ENCODE data around the gene RTP1. TPM values are rescaled to one million over a fixed set of nuclear protein-coding genes. Genes with fewer than 3 reads are reported as not detected.
A peak's percentile ranks its signal among the peaks of the same experiment; 100 is the strongest.

The RTP1 gene
- total and polyA plus RNA-seq, 2 of the 4 experiments (the other 2 are of a cell fraction): not detected

GRCh38 chr3:187207624-187208023 is 10.3 kb downstream of the RTP1 start:
- Histone ChIP-seq H3K14ac (replicated peaks; ENCODE audit: low read depth, low read length) (no peak overlapping the region), H3K56ac (ENCODE audit: extremely low read depth, insufficient read depth, low read length) (no peak overlapping the region), H3K9me3 (ENCODE audit: control insufficient read depth, insufficient read depth, low read length) (peaks cover 2% of the 10 kb centered on the region; the same call in 1 of the 2 replicates), H3K23ac (ENCODE audit: low read depth, low read length) (no peak overlapping the region), H3K4me1 (ENCODE audit: control insufficient read depth, insufficient read depth, low read length) (peaks cover 8% of the 10 kb centered on the region), H2AK9ac (replicated peaks; ENCODE audit: low read depth, low read length, poor library complexity) (no peak overlapping the region), H2BK20ac (ENCODE audit: low read depth, low read length) (no peak overlapping the region), H3K36me3 (ENCODE audit: control insufficient read depth, insufficient read depth, low read length) (no peaks in the 10 kb centered on the region), H3K9ac (ENCODE audit: low read depth, low read length) (no peak overlapping the region), H3K9me1 (ENCODE audit: insufficient read depth, low read length) (no peaks in the 10 kb centered on the region), H4K8ac (ENCODE audit: low read depth in 2 of 2, low read length in 2 of 2) (no peak overlapping the region), H2AK5ac (ENCODE audit: low read depth, low read length) (no peak overlapping the region), H2AFZ (replicated peaks; ENCODE audit: low read length, poor library complexity) (no peak overlapping the region), H3K4me3 (ENCODE audit: insufficient read depth, low read depth, low read length) (no peak overlapping the region), H2BK15ac (ENCODE audit: low read depth, low read length) (no peak overlapping the region), H4K91ac (ENCODE audit: insufficient read depth, low read depth, low read length) (no peak overlapping the region), H2BK120ac (ENCODE audit: low read depth, low read length) (no peak overlapping the region), H4K20me1 (ENCODE audit: insufficient read depth, low read length) (no peaks in the 10 kb centered on the region), H3K27me3 (ENCODE audit: control insufficient read depth, insufficient read depth, low read length) (peaks cover 17% of the 10 kb centered on the region), H3K27ac (ENCODE audit: insufficient read depth, low read length) (no peak overlapping the region), H3K18ac (ENCODE audit: low read depth, low read length) (no peak overlapping the region), H3K79me1 (ENCODE audit: low read depth in 1 of 2, low read length in 2 of 2) (no peaks in the 10 kb centered on the region), H3K4me2 (ENCODE audit: low read depth, low read length) (no peak overlapping the region), H4K5ac (ENCODE audit: low read depth, low read length) (no peak overlapping the region), H3K4ac (ENCODE audit: low read depth, low read length) (no peak overlapping the region), H2BK5ac (ENCODE audit: low read depth, low read length, poor library complexity, severe bottlenecking) (peak overlapping the region; percentile 8)
- CTCF ChIA-PET: no interaction called here
- no peak for DNase-seq
- dilution Hi-C loops (cut with HindIII; ENCODE audit: low sequenced_read_pairs, unreplicated experiment): loop anchor here (25.0 kb wide), 1 partner anchor 480 kb away; no protein-coding TSS in a partner anchor
- no peak for ATAC-seq (ENCODE audit: low read depth)
- in situ Hi-C loops (cut with MboI; ENCODE audit: low sequenced_read_pairs): no loop called here
- no TSS peak for BruUV-seq (replicated peaks)
- POLR2A ChIA-PET (ENCODE audit: unreplicated experiment): no interaction called here
- TF ChIP-seq NFE2L2 (IDR thresholded peaks at IDR 0.05; ENCODE audit: low read depth, low read length) (no peak), RAD21 (IDR thresholded peaks at IDR 0.05; ENCODE audit: low read length) (no peak), USF2 (IDR thresholded peaks at IDR 0.05; ENCODE audit: low read depth, low read length) (no peak), MAZ (IDR thresholded peaks at IDR 0.05; ENCODE audit: borderline replicate concordance, low read depth, low read length) (no peak), CTCF (conservative IDR thresholded peaks at IDR 0.05; ENCODE audit: low read depth, low read length) (no peak)
- intact Hi-C loops (cut with micrococcal nuclease): no loop called here

All from IMR-90 (cell line).